HepG2 (cell line): Measurements from ENCODE around the gene ZMYND10. TPM values are rescaled to one million over a fixed set of nuclear protein-coding genes. Genes with fewer than 3 reads are reported as not detected.

Experiments
- ATAC-seq: fragments of 200-7000 bp; cut with Tn5 transposase; 3 replicates; pipeline ENCODE4 v1.9.1; 2020; ENCODE audit warnings: mild to moderate bottlenecking, moderate library complexity
- BruUV-seq: library from RNA; stranded (reverse); fragments of 400-500 nt; replicated peaks from 2 replicates; lab custom pipeline; 2021; lab: Mats Ljungman, UMichigan
- CTCF ChIA-PET: fragments of 300-600 bp; formaldehyde crosslinking; extraction: SDS; loops from one replicate; lab custom pipeline; 2021; ENCODE audit warnings: low total read pairs, inconsistent platforms, low intra/inter-chr PET ratio; lab: Yijun Ruan, JAX
- POLR2A ChIA-PET: fragments of 350-600 bp; sonication (Branson Sonifier 250); formaldehyde crosslinking; loops from one replicate; lab custom pipeline; 2020; ENCODE audit warnings: antibody characterized with exemption, inconsistent platforms; lab: Yijun Ruan, JAX
- DNase-seq: peaks from one replicate; pipeline ENCODE4 v3.0.0-alpha.2; 2015; ENCODE audit warnings: low spot score
- FAIRE-seq: peaks from 3 replicates; lab custom pipeline; 2011; peaks lifted over from hg19 to GRCh38; lab: Jason Lieb, UNC
- H2AFZ ChIP-seq: one replicate; pipeline ENCODE4 v1.6.1; 2011; ENCODE audit warnings: low read length, inconsistent platforms
- H3K27ac ChIP-seq: fragments of 300-600 bp; 3 replicates; pipeline ENCODE4 v1.8.0; 2011; ENCODE audit warnings: mixed run types, mild to moderate bottlenecking, mixed read lengths, low read length, inconsistent platforms; ENCODE audit not compliant: insufficient read depth; ENCODE audit errors: extremely low read length
- H3K27me3 ChIP-seq, 2 experiments: fragments of 200-600 bp in 1 of 2; 2 replicates in 1 of 2; 3 replicates in 1 of 2; pipeline versions ENCODE4 v1.6.0 to v1.8.0; 2011; ENCODE audit warnings: low read length in 2 of 2, mild to moderate bottlenecking in 2 of 2, moderate library complexity in 2 of 2, inconsistent platforms in 1 of 2; ENCODE audit not compliant: insufficient read depth in 2 of 2, control insufficient read depth in 1 of 2
- H3K36me3 ChIP-seq, 2 experiments: fragments of 200-600 bp in 1 of 2; replicated peaks in 1 of 2; 2 replicates in 1 of 2; 3 replicates in 1 of 2; pipeline versions ENCODE4 v1.5.1 to v1.8.0; 2011; ENCODE audit warnings: low read length in 2 of 2, inconsistent platforms in 1 of 2; ENCODE audit not compliant: insufficient read depth in 2 of 2, control insufficient read depth in 1 of 2
- H3K4me1 ChIP-seq: 2 replicates; pipeline ENCODE4 v1.5.1; 2012; ENCODE audit warnings: low read length, inconsistent platforms; ENCODE audit not compliant: insufficient read depth
- H3K4me2 ChIP-seq: 2 replicates; pipeline ENCODE4 v1.6.0; 2011; ENCODE audit warnings: low read depth, low read length, inconsistent platforms
- H3K4me3 ChIP-seq, 3 experiments: fragments of 200-600 bp in 1 of 3; sonication (generic), shearing (Covaris generic) in 1 of 3; replicated peaks in 1 of 3; 2 replicates each; pipeline ENCODE4 v1.5.1; 2011 to 2016; ENCODE audit warnings: low read length in 3 of 3, inconsistent platforms in 2 of 3, low read depth in 2 of 3, mild to moderate bottlenecking in 2 of 3, control low read depth in 1 of 3, mixed read lengths in 1 of 3; ENCODE audit not compliant: insufficient read depth in 1 of 3
- H3K79me2 ChIP-seq: one replicate; pipeline ENCODE4 v1.6.1; 2011; ENCODE audit warnings: low read length, inconsistent platforms; ENCODE audit not compliant: insufficient read depth
- H3K9ac ChIP-seq: 2 replicates; pipeline ENCODE4 v1.6.0; 2011; ENCODE audit warnings: mild to moderate bottlenecking, low read depth, low read length, inconsistent platforms; ENCODE audit not compliant: insufficient read depth
- H3K9me3 ChIP-seq: 2 replicates; pipeline ENCODE4 v1.5.1; 2012; ENCODE audit warnings: mild to moderate bottlenecking, low read length
- H4K20me1 ChIP-seq: 2 replicates; pipeline ENCODE4 v1.6.0; 2011; ENCODE audit warnings: inconsistent platforms, mild to moderate bottlenecking, low read length, moderate library complexity; ENCODE audit not compliant: insufficient read depth
- ELF1 ChIP-seq: sonication (generic); formaldehyde crosslinking; IDR thresholded peaks from 2 replicates; pipeline ENCODE4 v1.4.0; 2020; ENCODE audit warnings: missing genetic modification reagents
- ETV6 ChIP-seq: sonication (generic); formaldehyde crosslinking; conservative IDR thresholded peaks from 2 replicates; pipeline ENCODE4 v1.4.0; 2020; ENCODE audit warnings: missing genetic modification reagents
- GPN1 ChIP-seq: sonication (generic); formaldehyde crosslinking; IDR thresholded peaks from 2 replicates; pipeline ENCODE4 v1.5.1; 2020; ENCODE audit warnings: missing genetic modification reagents, borderline replicate concordance
- GTF2F1 ChIP-seq: fragments of 150-350 bp; IDR thresholded peaks from 2 replicates; pipeline ENCODE4 v1.6.1; 2014; ENCODE audit warnings: low read length
- HNRNPK ChIP-seq: fragments of 200-400 bp; formaldehyde crosslinking; IDR thresholded peaks from 2 replicates; pipeline ENCODE4 v1.6.1; 2018; ENCODE audit warnings: low read length, low read depth, moderate library complexity, mild to moderate bottlenecking; ENCODE audit not compliant: poor library complexity, severe bottlenecking
- HNRNPUL1 ChIP-seq: fragments of 200-400 bp; formaldehyde crosslinking; IDR thresholded peaks from 2 replicates; pipeline ENCODE4 v1.6.1; 2017; ENCODE audit warnings: low read depth, mild to moderate bottlenecking, low read length, moderate library complexity
- NR2F1 ChIP-seq, 2 experiments: fragments of 450-650 bp in 1 of 2; formaldehyde crosslinking in 1 of 2; IDR thresholded peaks; 2 replicates each; pipeline versions ENCODE4 v1.5.0 to v1.6.1; 2016 to 2020; ENCODE audit warnings: mild to moderate bottlenecking in 1 of 2, missing compliant biosample characterization in 1 of 2, missing genetic modification reagents in 1 of 2, moderate library complexity in 1 of 2
- NR3C1 ChIP-seq: sonication (generic); formaldehyde crosslinking; IDR thresholded peaks from 2 replicates; pipeline ENCODE4 v1.4.0; 2020; ENCODE audit warnings: missing genetic modification reagents
- SP140L ChIP-seq: sonication (generic); formaldehyde crosslinking; IDR thresholded peaks from 2 replicates; pipeline ENCODE4 v1.4.0; 2020; ENCODE audit warnings: missing genetic modification reagents, borderline replicate concordance
- XRCC5 ChIP-seq: fragments of 200-400 bp; formaldehyde crosslinking; optimal IDR thresholded peaks from 2 replicates; pipeline ENCODE3; 2017; ENCODE audit warnings: mild to moderate bottlenecking, low read length
- ZBTB42 ChIP-seq: sonication (generic); formaldehyde crosslinking; IDR thresholded peaks from 2 replicates; pipeline ENCODE4 v1.5.0; 2020; ENCODE audit warnings: mild to moderate bottlenecking, missing genetic modification reagents
- ZNF124 ChIP-seq: sonication (generic); formaldehyde crosslinking; IDR thresholded peaks from 2 replicates; pipeline ENCODE4 v1.4.0; 2020; ENCODE audit warnings: missing genetic modification reagents
- ZNF138 ChIP-seq: sonication (generic); formaldehyde crosslinking; IDR thresholded peaks from 2 replicates; pipeline ENCODE4 v1.5.0; 2020; ENCODE audit warnings: mild to moderate bottlenecking, low read depth, missing genetic modification reagents
- ZNF20 ChIP-seq: sonication (generic); formaldehyde crosslinking; IDR thresholded peaks from 2 replicates; pipeline ENCODE4 v1.4.0; 2020; ENCODE audit warnings: mild to moderate bottlenecking, moderate library complexity, missing genetic modification reagents
- ZNF24 ChIP-seq: fragments of 450-650 bp; IDR thresholded peaks from 2 replicates; pipeline ENCODE4 v1.6.1; 2017; ENCODE audit warnings: antibody characterized with exemption, mild to moderate bottlenecking
- ZNF263 ChIP-seq: sonication (generic); formaldehyde crosslinking; IDR thresholded peaks from 2 replicates; pipeline ENCODE4 v1.4.0; 2020; ENCODE audit warnings: missing genetic modification reagents
- ZNF3 ChIP-seq: IDR thresholded peaks from 2 replicates; pipeline ENCODE4 v1.7.0; 2017; ENCODE audit warnings: inconsistent platforms
- WGBS: methylation state at CpG from one replicate; pipeline ENCODE4 v1.1.6; 2017; ENCODE audit warnings: low lambda C conversion rate; 5-methylcytosine and 5-hydroxymethylcytosine counted together
- in situ Hi-C: cut with HindIII; loops from 2 replicates; pipeline ENCODE4 v1.10.0; 2017; ENCODE audit warnings: low pct_unique_long_range_greater_than_20kb; ENCODE audit not compliant: extremely low pct_ligation_motif_present
- intact Hi-C: fragments of 100-400 bp; cut with micrococcal nuclease; formaldehyde crosslinking; loops from one replicate; pipeline ENCODE4 v1.10.0; 2022; ENCODE audit not compliant: unreplicated experiment
- polyA plus RNA-seq, 8 experiments: library from polyadenylated mRNA; depleted of rRNA in 3 of 8; stranded (reverse) in 7 of 8; unstranded in 1 of 8; fragments of >200 nt; fragmentation: Illumina TruSeq in 4 of 8; extraction: Trizol in 4 of 8; gene quantifications; 2 replicates each; pipeline versions ENCODE4 v1.2.1 to v1.2.3, GENCODE V29; 2011 to 2016; ENCODE audit warnings: low read depth in 4 of 8, missing spikeins in 1 of 8, mixed read lengths in 1 of 8; ENCODE audit not compliant: insufficient read depth in 1 of 8
- total RNA-seq, 5 experiments: library from RNA; depleted of rRNA; stranded (reverse); fragments of >200 nt; fragmentation: Illumina TruSeq; extraction: Trizol; gene quantifications; 2 replicates each; pipeline ENCODE4 v1.2.3, GENCODE V29; 2016; ENCODE audit warnings: low read depth in 1 of 5
- TF ChIP-seq, protein P1 (sequence below): sonication (generic); formaldehyde crosslinking; IDR thresholded peaks from 2 replicates; pipeline ENCODE4 v1.4.0; 2020; ENCODE audit warnings: missing genetic modification reagents

ZMYND10 gene
- total and polyA plus RNA-seq, 2 of the 13 experiments (the other 11 are each of a cell fraction or from before 2014, with no cell fraction given) = 0.60 to 0.74 TPM

DNA sequence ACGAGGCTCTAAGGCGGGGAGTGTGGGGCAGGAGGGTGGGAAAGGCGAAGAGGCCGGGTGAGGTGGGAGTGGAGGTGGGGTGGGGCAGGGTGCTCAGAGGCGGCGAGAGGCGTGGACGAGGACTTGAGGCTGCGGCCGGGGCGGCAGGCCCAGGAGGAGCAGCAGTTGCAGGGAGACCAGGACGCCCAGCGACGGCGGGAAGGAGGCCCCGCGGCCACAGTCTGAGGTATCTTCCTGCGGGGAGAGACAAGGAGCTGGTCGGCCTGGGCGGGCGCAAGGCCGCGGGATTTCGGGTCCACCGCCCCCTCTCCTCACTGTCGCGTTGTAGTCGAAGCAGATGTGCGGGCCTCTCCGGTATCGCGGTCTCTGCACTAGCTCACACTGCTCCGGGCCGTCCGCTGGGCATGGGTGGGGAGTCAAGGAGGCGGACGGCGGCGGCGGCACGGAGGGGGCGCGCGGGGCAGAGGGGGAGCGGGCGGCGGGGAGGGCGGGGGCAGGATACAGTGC, 19.1 kb upstream of the ZMYND10 start:
- H3K27me3 ChIP-seq = peaks cover 15 to 57% of the 10 kb centered on the region in 2 experiments; a peak in 4 of 5 replicates
- intact Hi-C loops = no loop called here
- H3K4me3 ChIP-seq = no peak overlapping the region
- no peak for ATAC-seq
- DNase-seq = no peak
- CTCF ChIA-PET = no interaction called here
- in situ Hi-C loops = no loop called here
- H4K20me1 ChIP-seq = no peaks in the 10 kb centered on the region
- FAIRE-seq = no peak
- H3K4me1 ChIP-seq = peaks cover 6% of the 10 kb centered on the region
- H3K79me2 ChIP-seq = no peaks in the 10 kb centered on the region
- H3K9ac ChIP-seq = no peak overlapping the region
- 78% methylated on average over 47 of the region's 48 CpGs for WGBS
- H2AFZ ChIP-seq = no peak overlapping the region
- H3K9me3 ChIP-seq = no peaks in the 10 kb centered on the region
- no peak overlapping the region for H3K27ac ChIP-seq
- POLR2A ChIA-PET = no interaction called here
- no TSS peak for BruUV-seq
- H3K4me2 ChIP-seq = no peak overlapping the region
- no peaks in the 10 kb centered on the region for H3K36me3 ChIP-seq
- no peak for TF ChIP-seq GTF2F1
- TF ChIP-seq ZNF263 (CRISPR knock-in tag) = no peak
- TF ChIP-seq ZBTB42 (CRISPR knock-in tag) = no peak
- TF ChIP-seq ETV6 (CRISPR knock-in tag) = no peak
- peak; percentile 28 for TF ChIP-seq HNRNPK
- no peak for TF ChIP-seq ZNF138 (CRISPR knock-in tag)
- TF ChIP-seq GPN1 (CRISPR knock-in tag) = no peak
- no peak for TF ChIP-seq HNRNPUL1
- TF ChIP-seq NR3C1 (CRISPR knock-in tag) = no peak
- TF ChIP-seq ZNF124 (CRISPR knock-in tag) = no peak
- no peak for TF ChIP-seq ZNF20 (CRISPR knock-in tag)
- no peak for TF ChIP-seq ZNF24
- TF ChIP-seq, protein P1, sequence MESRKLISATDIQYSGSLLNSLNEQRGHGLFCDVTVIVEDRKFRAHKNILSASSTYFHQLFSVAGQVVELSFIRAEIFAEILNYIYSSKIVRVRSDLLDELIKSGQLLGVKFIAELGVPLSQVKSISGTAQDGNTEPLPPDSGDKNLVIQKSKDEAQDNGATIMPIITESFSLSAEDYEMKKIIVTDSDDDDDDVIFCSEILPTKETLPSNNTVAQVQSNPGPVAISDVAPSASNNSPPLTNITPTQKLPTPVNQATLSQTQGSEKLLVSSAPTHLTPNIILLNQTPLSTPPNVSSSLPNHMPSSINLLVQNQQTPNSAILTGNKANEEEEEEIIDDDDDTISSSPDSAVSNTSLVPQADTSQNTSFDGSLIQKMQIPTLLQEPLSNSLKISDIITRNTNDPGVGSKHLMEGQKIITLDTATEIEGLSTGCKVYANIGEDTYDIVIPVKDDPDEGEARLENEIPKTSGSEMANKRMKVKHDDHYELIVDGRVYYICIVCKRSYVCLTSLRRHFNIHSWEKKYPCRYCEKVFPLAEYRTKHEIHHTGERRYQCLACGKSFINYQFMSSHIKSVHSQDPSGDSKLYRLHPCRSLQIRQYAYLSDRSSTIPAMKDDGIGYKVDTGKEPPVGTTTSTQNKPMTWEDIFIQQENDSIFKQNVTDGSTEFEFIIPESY (CRISPR knock-in tag) = peak; percentile 34; the same call in 1 of the 2 replicates
- TF ChIP-seq ELF1 = no peak
- TF ChIP-seq SP140L (CRISPR knock-in tag) = no peak
- no peak for TF ChIP-seq XRCC5
- TF ChIP-seq NR2F1 (CRISPR knock-in tag; IDR thresholded peaks at IDR 0.05) = no peak
- no peak for TF ChIP-seq ZNF3 (CRISPR knock-in tag)
